GM21423 (cell line): ENCODE results near the gene BLM.
"Not testable (repeated sequence)": the region's sequence is repeated elsewhere in the genome, so short reads cannot be mapped to it uniquely, and the experiment has no call there.

ENCODE experiments used
- ATAC-seq: cut with Tn5 transposase; IDR thresholded peaks from one replicate; pipeline ENCODE4 v1.9.1; 2021; ENCODE audit warnings: mild to moderate bottlenecking, moderate library complexity; ENCODE audit not compliant: unreplicated experiment

BLM gene

DNA sequence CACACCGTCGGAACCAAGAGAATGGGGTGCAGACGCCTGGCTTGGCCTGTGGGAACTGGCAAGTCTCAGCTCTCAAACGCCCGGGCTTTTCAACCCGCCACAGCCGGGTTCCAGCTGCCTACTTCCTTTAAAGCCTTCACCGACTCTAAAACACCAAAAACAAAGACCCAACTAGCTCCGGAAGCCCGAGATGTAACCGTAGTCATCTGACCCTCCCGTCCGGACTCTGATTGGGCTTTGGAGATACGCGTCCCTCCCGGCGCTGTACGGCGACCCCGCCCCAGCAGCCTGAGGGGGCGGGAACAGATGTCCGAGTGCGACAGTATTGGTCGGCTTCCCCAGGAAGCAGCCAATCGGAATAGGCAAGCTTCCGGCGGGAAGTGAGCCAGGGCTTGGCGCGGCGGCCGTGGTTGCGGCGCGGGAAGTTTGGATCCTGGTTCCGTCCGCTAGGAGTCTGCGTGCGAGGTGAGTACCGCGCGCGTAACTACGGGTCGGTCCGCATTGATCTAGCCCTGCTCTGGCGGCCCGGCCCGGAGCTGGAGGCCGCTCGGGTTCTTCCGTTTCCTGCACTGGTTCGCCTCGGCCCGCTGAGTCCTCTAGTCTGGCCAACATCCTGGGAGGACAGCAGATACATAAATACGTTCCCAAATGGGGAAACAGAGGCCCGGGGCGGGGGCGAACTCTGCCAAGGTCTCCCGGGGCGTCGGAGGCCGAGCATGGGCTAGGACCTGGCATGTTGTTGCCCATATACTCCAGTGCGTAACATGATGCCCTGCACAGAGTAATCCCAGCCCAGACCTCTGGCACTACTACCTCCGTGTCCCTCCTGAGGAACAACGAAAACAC, at the start of gene BLM:
BLM (plus strand) TSS at position 371 of the 846 bp plus-strand sequence. CDS start 30,047 bp downstream, outside the sequence.
- ATAC-seq: peak; percentile 99

DNA sequence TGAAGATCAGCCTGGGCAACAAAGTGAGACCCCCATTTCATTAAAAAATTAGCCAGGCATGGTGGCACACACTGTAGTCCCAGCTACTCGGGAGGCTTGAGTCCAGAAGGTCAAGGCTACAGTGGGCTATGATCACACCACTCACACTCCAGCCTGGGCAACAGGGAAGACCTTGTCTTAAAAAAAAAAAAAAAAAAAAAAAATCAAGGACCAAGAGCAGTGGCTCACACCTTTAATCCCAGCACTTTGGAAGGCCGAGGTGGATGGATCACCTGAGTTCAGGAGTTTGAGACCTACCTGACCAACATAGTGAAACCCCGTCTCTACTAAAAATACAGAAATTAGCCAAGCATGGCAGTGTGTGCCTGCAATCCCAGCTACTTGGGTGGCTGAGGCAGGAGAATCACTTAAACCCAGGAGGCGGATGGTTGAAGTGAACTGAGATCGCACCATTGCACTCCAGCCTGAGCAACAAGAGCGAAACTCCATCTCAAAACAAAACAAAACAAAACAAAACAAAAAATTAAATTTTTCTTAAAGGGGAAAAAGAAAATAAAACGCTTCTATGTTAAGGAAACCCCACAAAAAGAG, 49.3 kb upstream of the BLM start:
- not testable (repeated sequence) for ATAC-seq

DNA sequence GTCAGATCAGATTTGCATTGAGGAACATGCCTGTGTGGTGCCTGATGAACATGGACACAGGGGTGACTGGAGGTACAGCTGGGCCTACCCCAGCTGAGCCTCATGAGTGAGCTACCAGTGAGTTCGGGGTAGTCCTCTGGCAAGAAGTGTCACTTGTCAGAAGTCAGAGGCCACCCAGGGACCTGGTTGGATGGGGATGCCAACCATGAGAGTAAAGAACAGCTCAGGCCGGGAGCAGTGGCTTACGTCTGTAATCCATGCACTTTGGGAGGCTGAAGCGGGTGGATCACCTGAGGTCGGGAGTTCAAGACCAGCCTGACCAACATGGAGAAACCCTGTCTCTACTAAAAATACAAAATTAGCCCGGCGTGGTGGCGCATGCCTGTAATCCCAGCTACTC, 46.5 kb upstream of the BLM start:
- ATAC-seq: not testable (repeated sequence)

DNA sequence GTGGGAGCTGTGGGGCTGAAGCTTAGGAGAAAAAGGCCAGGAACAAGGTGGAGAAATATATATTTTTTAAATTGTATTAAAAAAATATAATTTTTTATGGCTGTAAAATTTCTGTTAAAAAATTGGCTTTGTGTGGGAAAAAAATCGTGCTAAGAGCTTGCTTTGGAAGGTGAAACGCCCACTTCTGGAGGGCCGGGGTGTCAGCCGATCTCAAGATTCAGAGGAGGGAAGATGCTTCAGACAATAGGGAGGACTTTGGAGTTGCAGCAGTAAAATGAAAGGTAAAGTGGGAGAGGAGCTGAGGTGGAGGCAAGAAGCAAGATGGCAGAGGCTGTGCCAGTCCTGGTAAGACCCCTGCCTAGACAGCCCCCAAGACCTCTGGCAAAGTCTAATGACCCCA, 45.9 kb upstream of the BLM start:
- no peak for ATAC-seq

DNA sequence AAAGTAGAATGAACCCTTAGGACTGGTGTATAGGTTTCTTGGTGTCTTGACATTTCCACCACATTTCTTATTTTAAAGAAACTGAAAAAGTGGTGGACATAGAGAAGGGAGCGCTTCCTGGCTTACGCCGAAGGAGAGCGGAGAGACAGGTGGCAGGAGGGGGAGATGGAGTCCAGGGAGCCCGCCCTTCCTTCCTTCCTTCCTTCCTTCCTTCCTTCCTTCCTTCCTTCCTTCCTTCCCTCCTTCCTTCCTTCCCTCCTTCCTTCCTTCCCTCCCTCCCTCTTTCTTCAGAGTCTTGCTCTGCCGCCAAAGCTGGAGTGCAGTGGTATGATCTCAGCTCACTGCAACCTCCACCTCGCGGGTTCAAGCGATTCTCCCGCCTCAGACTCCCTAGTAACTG, 43.8 kb upstream of the BLM start:
- not testable (repeated sequence) for ATAC-seq

DNA sequence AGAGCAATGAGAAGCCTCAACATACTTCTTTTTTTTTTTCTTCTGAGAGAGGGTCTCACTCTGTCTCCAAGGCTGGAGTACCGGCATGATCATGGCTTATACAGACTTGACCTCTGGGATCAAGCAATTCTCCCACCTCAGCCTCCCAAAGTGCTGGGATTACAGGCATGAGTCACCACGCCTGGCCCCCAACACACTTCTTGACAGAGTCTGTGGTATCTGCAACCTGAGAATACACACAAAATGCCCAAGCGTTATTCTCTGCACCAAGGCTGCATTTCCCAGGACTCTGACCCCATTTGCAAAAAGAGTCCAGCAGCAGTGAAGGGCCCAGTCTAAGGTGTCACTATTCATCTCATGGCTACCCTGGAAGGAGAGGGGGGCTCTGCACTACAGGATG, 42.7 kb upstream of the BLM start:
- no peak for ATAC-seq

DNA sequence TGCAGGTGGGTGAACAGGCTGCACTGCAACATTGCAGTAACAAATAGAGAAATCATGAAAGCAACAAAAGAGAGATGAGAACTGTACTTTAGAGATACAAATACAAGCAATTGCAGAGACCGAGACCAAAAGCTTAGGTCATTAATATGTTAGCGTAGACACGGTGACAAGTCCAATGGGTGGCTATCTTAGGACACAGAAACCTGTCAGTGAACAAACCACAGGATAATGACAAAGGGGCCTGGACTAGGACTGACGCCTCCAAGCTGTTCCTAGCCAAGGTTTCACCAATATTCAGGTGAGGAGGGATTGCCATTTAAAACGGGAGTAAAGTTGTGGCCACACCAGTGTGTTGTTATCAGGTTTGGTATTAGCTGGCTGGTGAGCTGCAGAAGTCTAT, 41.7 kb upstream of the BLM start:
- ATAC-seq: no peak

DNA sequence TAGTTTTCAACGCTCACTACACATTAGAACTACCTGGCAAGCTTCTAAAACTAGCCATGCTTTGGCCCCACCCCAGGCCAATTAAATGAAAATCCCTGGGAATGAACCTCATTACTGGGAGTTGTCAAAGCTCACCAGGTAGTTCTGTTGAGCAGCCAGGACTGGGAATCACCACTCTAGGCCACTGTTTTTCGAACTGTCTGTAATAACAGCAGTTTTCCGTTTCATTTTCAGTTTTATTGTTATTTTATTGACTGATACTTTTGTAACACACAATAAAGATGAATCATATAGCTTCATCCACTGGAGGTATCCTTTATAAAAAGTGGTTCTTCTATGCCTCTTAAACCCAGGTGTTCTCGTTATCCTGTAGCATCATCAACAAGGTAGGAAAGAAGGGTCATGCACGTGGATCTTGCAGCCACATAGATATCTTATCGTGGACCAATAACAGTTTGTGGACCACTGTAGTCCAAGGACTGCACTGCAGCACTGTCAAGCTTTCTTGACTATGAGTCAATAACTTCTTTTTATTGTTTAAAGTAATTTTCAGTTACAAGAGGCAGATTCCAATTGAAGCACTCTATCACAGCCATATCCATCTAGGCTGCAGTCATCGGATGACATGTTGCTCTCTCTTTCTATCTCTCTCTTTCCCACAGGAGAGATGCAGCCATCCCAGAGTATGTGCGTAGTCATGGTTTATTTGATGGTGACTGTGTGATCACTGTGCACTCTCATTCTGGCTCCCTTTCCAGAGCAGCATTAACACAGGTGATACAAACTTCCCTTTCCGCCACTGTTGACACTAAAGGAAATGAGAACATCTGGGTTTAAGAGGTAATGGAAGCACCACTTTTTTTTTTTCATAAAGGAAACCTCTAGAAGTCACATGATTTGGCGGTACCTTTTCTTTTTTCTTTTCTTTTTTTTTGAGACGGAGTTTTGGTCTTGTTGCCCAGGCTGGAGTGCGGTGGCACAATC, 39.0 kb upstream of the BLM start:
- no peak for ATAC-seq

DNA sequence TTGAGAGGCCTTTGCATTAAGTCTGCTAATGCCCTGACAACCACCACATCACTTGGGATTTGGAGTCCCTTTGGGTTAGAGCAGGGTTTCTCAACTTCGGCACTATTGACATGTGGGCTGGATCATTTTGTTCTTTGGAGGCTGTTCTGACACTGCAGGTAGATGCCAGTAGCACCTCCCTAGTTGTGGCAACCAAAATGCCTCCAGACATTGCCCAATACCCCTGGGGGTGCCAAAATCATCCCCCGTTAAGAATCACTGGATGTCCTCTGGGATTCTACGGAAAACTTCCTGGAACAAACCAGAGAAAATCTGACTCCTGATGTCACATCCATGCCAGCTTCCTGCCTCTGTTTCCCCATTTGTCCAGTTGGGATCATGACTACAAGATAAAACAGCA, 37.2 kb upstream of the BLM start:
- ATAC-seq: no peak

DNA sequence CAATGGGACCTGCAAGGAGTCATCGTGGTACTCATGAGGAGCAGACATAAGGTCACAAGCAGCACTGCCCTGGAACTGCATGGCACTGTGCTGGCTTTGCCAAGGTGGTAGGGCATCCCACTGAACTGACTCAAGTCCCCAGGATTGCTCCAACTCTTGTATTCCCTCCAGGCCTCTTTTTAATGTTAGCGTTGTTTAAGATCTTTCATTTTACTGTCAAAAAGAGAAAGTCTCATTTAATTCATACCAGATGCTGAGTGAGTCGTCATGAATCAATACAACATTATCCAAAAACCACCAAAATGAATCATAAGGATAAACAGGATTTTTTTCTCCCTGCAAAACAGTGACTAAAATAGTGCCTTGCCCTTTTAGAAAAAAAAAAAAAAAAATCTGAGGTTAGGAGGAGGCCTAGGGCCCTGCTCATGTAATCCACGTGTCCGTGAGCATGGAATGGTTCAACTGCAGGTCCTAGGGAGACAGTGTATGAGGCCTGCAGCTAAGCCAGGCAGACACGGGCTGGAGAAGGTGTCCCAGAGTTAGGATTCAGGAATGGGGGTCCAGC, 36.7 kb upstream of the BLM start:
- no peak for ATAC-seq

DNA sequence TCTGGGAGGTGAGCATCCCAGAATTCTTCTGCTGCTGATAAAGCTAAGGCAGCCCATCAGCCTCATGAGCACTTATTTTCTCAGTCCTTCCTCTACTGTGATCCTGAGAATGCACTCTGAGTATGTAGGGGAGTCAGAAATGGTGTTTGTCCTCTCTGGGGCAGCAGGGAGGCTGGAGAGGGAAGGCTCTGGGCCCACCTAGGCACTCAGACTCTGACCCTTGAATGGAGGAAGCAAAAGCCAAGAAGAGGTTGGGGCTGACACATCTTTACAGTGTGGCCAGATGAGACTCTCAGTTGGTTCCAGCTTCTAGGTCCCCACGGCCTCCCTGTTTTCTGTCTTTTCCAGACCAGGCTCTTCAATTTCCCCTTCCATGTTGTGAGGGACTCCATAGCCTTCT, 36.1 kb upstream of the BLM start:
- no peak for ATAC-seq

DNA sequence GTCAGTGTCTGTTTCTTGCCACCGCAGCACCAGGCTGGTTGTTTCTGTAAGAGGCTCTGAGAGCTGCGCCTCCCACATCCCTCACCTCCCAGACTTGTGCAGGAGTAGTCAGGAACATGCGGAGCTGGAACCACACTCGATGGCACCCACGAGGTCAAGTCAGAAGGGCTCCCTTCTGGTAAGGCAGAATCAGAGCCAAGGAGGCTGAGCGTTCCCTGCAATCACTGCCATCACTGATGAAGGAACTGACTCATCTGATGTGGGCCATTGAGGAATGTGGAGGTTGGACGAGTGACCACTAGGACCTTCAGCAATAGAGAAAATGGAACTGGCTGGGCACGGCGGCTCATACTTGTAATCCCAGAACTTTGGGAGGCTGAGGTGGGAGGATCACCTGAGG, 35.7 kb upstream of the BLM start:
- ATAC-seq: no peak

DNA sequence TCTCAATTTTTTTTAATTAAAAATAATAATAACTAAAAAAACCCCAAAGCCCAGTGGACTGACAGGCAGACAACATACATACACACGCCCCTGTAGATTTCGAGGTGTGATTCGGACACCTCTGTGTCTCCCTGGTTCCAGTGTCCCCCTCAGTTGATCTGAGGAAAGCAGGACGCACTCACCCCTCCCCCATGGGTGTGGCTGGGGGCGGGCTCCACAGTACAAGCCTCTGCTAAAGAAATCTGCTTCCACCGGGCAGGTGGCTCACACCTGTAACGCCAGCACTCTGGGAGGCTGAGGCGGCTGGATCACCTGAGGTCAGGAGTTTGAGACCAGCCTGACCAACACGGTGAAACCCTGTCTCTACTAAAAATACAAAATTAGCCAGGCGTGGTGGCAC, 33.8 kb upstream of the BLM start:
- no peak for ATAC-seq

DNA sequence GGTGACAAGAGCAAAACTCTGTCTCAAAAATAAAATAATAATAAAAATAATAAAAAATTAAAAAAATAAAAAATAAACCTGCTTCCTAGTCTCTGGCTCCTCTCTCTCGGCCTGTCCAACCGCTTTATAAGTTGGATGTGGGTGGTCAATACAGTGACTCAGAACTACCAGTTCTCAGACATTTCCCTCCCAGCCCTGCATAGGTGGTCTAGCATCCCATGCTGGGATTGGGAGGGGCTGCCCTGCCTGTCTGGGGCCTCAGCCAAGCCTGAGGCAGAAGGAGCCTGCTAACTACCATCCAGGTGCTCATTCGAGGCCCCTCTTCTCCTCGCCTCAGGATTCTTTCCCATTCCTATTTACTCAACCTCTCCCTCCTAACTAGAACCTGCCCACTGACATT, 33.3 kb upstream of the BLM start:
- ATAC-seq: no peak

DNA sequence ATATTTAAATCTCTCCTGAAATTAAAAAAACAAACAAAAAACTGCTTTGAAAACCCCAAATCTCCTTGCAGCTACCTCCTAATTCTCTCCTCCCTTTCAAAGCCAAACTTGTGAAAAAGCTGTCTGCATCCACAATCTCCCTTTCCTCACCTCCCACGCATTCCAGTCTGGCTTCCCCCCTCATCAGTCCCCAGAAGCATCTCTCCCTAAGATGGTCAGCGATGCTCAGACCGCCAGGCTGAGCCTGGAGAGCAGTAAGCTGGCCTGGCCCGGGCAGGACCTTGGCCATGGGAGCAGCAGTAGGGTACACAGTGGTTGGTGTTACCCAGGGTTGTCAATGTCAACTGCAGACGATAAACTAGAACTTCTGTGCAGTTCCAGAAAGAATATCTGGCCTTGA, 32.9 kb upstream of the BLM start:
- no peak for ATAC-seq

DNA sequence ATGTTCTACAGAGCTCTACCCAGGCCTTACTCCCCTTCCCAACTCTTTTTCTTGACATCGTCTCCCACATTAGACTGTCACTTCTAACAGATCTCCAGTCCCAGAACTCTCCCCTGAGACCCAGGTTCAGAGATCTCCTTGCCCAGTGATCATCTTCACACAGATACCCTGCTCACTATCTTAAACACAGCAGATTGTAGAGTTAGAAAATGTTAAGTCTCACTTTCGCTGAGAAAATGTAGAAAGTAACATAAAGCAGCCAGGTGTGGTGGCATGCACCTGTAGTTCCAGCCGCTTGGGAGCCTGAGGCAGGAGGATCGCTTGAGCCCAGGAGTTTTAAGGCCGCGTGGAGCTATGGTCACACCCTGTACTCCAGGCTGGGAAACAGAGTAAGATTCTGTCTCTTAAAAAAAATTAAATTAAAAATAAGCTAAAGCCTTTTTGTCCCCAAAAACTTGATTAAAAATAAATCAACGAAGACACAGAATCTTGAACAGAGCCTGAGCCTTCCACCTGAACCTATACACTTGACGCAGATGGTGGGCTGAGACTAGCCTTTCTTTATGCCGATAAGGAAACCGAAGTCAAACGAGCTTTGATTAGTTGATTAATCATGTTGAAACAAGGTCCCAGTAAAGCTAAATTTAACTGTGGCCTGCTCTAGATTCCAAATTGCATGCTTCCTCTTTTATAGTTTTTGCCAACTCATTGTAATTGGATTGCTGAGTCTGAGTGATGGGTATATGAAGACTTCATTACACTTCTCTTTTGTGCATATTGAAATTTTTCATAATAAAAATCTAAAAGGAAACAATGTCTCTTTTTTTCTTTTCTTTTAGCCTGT, 31.3 kb upstream of the BLM start:
- ATAC-seq: peak; percentile 24

DNA sequence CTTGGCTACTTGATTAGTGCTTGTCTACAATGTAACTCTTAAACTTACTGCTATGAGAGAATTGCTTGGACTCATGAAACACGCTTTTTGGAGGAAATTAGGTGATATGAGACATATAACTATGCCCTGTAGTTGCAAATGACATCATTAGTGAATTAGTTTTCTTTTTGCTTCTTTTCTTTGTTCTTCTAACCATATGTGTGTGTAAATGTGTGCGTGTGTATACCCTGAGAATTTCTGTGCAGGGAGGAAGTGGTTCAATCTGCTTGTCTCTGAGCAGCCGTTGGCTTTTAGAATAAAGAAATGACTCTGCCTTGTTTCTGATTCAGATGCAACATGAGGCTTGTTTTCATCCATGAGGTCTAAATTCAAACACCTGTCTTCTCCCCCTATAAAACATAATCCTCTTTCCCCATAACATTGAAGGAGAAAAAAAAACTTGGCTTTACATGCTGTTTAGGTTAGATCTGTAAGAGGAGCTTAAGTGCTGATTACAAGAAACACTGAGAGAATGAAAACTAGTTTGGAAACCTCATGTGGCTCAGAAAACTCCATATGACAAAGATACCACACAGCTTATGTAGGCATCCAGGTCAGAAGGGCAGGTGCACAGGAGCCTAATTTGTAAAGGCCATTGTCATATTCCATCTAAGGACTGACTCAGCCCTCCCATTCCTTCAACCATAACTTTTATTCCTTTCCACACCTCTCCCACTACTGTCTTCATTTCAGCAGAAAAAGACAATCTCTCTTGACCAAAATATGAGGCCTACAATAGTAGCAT, 30.5 kb upstream of the BLM start:
- peak; percentile 91 for ATAC-seq

DNA sequence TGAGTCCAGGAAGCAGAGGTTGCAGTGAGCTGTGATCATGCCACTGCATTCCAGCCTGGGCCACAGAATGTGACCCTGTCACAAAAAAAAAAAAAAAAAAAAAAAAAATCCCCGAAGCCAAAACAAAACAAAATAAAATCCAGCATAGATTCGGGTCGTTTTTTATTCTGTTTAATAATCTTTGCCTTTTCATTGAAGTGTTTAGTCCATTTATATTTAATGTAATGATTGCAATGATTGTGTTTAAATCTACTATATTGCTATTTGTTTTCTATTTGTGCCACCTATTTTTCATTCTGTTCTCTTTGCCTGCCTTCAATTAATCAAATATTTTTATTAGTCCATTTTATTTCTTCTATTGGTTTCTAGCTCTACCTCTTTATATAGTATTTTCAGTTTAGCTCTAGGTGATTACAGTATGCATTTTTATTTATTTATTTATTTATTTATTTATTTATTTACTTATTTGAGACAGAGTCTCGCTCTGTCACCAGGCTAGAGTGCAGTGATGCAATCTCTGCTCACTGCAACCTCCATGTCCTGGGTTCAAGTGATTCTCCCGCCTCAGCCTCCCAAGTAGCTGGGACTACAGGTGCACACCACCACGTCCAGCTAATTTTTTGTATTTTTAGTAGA, 27.7 kb upstream of the BLM start:
- not testable (repeated sequence) for ATAC-seq

DNA sequence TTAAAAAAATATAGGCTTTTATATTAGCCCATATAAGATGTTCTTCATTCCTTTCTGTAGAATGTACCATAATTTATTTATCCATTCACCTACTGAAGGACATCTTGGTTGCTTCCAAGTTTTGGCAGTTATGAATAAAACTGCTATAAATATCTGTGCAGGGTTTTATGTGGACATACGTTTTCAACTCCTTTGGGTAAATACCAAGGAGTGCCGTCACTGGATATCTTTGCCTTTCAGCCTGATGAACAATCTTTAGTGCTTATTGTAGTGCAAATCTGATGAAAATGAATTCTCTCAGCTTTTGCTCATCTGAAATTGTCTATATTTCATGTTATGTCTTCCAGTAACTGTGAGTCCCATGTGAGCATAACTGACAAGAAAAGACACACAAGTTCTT, 26.6 kb upstream of the BLM start:
- ATAC-seq: no peak
